Activated CD4-positive, alpha-beta T cell treated with anti-CD3 and anti-CD28 coated beads, Interleukin-2, Interleukin-4, amounts not matched to agents 100 ng/mL and 50 ng/mL, durations not matched to agents 16 hours and 8 hours (primary cell): ENCODE results near the gene SF3B6.
"Not testable (repeated sequence)": the region's sequence is repeated elsewhere in the genome, so short reads cannot be mapped to it uniquely, and the experiment has no call there.

Source experiments
- DNase-seq: peaks from one replicate; pipeline ENCODE4 v3.0.0-alpha.2; 2020; ENCODE audit warnings: low spot score

Gene SF3B6

GRCh38 chr2:24075915-24076848 lies at the start of gene SF3B6:
Gene SF3B6 (minus strand): TSS chr2:24076326. CDS start chr2:24076229, 97 bp downstream.
- DNase-seq: peak; percentile 99

- no peak for DNase-seq
Measured at GRCh38 chr2:24123922-24124580, 47.9 kb upstream of the SF3B6 start.

GRCh38 chr2:24123195-24123921 lies 47.2 kb upstream of the SF3B6 start, which contains the start of the genes FAM228B and PFN4:
Gene FAM228B (plus strand): TSS chr2:24123469. CDS start chr2:24124362, 893 bp downstream.
Gene PFN4 (minus strand): TSS chr2:24123334. CDS start chr2:24122535, 799 bp downstream.
- DNase-seq: peak; percentile 77

- no peak for DNase-seq
Measured at GRCh38 chr2:24122366-24123194, 46.5 kb upstream of the SF3B6 start.

- DNase-seq: no peak
Measured at GRCh38 chr2:24121469-24121868, 45.3 kb upstream of the SF3B6 start.

GRCh38 chr2:24121066-24121465 lies 44.9 kb upstream of the SF3B6 start:
- no peak for DNase-seq

GRCh38 chr2:24117902-24118301 lies 41.8 kb upstream of the SF3B6 start:
- no peak for DNase-seq

- no peak for DNase-seq
Measured at GRCh38 chr2:24115057-24115456, 38.9 kb upstream of the SF3B6 start.

- DNase-seq: no peak
Measured at GRCh38 chr2:24111407-24111901, 35.3 kb upstream of the SF3B6 start.

- DNase-seq: no peak
Measured at GRCh38 chr2:24110660-24111303, 34.7 kb upstream of the SF3B6 start.

GRCh38 chr2:24109431-24109830 lies 33.3 kb upstream of the SF3B6 start:
- not testable (repeated sequence) for DNase-seq

GRCh38 chr2:24107336-24107735 lies 31.2 kb upstream of the SF3B6 start:
- DNase-seq: no peak

- no peak for DNase-seq
Measured at GRCh38 chr2:24106786-24107185, 30.7 kb upstream of the SF3B6 start.

- DNase-seq: no peak
Measured at GRCh38 chr2:24105816-24106215, 29.7 kb upstream of the SF3B6 start.

- no peak for DNase-seq
Measured at GRCh38 chr2:24104906-24105305, 28.8 kb upstream of the SF3B6 start.

GRCh38 chr2:24104110-24104650 lies 28.1 kb upstream of the SF3B6 start:
- DNase-seq: no peak

- DNase-seq: no peak
Measured at GRCh38 chr2:24102677-24103076, 26.6 kb upstream of the SF3B6 start.

- DNase-seq: no peak
Measured at GRCh38 chr2:24101992-24102391, 25.9 kb upstream of the SF3B6 start.

GRCh38 chr2:24100732-24101131 lies 24.6 kb upstream of the SF3B6 start:
- DNase-seq: not testable (repeated sequence)

- not testable (repeated sequence) for DNase-seq
Measured at GRCh38 chr2:24095171-24095677, 19.1 kb upstream of the SF3B6 start.
